Measurements from ENCODE around the gene CCL26. TPM values are rescaled to one million over a fixed set of nuclear protein-coding genes. Genes with fewer than 3 reads are reported as not detected.
"Not testable (repeated sequence)": the region's sequence is repeated elsewhere in the genome, so short reads cannot be mapped to it uniquely, and the experiment has no call there.

Gene CCL26
- polyA plus RNA-seq, 1 donor: 1.00 TPM

- DNase-seq (ENCODE audit: low read depth): peak; percentile 86
These were observed 32.8 kb downstream of the CCL26 start for GRCh38 chr7:75738975-75739795.

DNA sequence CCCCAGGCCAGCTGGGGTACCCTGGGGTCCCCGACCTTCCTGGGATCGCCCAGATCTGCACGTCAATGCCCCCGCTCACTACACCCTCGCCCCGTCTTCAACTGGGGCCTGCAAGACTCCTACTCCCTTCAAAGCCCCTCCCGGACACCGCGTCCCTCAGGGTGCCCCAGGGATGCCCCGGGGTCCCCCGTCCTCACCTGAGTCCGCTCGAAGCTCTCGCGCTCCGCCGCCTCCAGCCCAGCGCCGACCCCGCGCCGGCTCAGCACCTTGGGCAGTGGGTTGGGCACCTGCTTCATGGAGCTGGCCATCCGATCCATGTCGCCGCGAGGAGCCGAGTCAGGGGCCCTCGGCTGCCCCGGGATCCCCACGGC lies 33.4 kb downstream of the CCL26 start, which contains the start of gene HIP1:
HIP1 (minus strand) TSS at position 338 of the 371 bp plus-strand sequence; CDS start at position 317, 21 bp downstream.
- no peak for DNase-seq (ENCODE audit: low read depth)

DNA sequence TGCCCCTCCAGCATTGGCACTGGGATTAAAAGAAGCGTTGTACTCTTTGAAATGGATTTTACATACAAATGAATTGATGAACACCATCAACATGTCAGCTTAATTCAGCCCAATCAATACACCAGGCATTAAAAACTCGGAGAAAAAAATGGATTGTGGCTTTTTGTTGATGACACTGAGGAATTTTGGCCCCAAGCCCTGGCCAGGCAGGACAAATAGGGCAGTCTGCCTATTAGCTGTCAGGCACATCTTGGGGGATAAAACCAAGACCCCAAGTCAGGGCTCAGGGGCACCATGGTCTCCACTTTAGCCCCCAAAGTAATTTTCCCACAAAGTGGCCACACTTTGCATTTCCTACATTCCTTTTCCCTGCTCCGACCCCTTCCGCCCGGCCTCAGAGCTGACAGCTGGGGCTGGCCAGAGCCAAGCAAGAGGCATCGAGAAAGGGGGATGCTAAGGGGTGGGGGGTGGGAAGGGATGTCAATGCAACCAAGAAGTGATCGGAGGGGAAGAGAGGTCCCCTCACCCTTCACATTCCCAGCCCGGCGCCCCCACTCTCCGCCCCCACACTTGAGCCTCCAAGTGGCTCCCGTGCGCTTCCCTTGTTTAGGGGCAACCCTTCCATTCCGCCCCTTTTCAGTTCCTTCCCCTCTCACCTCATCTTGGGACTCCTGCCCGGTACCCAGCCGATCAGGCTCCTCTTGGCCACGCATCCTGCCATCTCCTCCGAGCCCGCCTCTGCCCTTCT lies 34.0 kb downstream of the CCL26 start:
- DNase-seq (ENCODE audit: low read depth): no peak

GRCh38 chr7:75735581-75736350 lies 36.2 kb downstream of the CCL26 start:
- DNase-seq (ENCODE audit: low read depth): no peak

- DNase-seq (ENCODE audit: low read depth): no peak
These were observed 37.2 kb downstream of the CCL26 start for GRCh38 chr7:75734586-75735458.

DNA sequence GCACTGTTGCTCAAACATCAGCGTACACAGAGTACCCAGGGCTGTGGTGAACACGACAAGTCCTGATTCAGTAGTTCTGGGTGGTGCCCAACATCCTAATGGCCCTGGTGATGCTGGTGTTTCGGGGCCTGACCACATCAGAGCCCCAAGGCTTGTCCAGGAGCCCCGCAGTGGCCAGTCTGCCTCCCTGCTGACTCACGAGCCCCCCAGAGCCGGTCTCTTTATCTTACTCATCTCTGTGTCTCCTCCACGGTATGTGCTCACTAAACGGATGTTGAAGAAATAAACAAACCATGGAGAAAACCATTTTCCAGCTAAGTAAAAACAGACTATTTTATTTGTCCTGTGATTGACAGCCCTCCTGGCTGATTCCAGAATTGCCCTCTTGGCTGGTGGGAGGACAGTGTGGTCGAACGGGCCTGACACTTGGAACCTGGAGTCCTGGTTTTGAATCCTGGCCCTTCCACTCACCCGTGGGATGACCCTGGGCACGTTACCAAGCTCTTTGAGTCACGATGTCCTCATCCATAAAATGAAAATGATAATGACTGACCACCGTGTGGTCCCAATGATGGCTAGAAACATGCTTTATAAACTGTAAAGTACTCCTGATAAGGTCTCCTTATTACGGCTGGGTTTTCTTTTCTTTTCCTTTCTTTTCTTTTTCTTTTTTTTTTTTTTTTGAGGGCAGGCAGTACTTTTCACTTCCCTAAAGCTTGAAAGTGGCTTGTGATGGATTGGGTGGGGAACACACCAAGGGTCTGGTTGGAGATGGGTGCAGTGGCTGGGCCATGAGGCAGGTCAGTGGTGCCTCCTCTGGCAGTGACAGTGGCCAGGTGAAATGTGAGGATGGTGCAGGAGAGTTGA lies 39.0 kb downstream of the CCL26 start:
- no peak for DNase-seq (ENCODE audit: low read depth)

GRCh38 chr7:75732016-75732521 lies 39.9 kb downstream of the CCL26 start:
- no peak for DNase-seq (ENCODE audit: low read depth)

DNA sequence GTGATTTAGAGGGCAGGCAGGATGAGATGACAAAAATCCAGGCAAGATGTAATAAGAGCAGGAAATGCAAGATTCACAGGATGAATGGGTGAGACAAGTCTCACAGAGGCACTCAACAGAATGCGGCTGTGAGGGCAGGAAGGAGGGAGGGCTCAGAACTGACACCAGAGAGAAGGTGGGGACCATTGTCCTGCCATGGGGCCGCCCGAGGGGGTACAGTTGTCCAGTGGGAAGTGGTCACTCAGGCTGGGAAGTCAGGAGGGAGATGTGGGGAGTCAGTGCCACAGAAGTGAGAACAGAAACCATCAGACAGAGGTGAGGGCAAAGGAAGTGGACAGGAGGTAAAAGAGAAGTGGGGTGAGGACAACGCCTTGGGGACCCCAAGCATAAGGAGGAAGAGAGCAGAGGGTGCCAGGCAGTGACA lies 42.1 kb downstream of the CCL26 start:
- no peak for DNase-seq (ENCODE audit: low read depth)

DNA sequence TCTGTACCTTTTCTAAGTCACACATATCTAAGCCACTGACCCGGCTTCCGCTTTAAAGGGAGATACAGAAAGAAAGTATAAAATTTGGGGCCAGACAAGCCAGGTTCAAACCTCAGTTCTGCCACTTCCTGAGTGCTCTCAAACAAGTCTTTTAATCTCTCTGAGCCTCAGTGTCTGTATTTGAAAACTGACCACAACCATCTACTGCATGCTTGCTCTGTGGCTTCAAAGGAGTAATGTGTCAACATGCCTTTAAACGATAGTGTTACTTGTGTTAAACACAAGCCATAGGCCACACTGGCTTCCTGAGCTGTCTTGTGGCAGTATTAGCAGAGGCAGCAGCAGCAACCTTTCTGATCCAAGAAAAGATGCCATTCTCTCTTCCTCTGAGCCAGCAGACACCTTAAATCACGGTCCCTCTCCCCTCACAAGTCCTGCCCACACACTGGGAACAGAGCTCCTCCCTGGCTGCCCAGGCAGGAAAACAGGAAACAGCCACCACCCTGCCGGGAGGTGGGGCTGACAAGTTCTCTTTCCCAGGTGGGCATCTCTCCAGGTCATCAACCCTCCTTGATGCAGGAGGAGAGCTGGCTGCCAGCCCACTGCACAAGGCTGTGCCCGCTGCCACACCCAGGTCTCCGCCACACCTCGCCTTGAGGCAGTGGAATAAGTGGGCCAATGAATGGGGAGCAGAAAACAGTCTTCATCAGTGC lies 44.0 kb downstream of the CCL26 start:
- DNase-seq (ENCODE audit: low read depth): no peak

GRCh38 chr7:75727351-75727750 lies 44.7 kb downstream of the CCL26 start:
- not testable (repeated sequence) for DNase-seq (ENCODE audit: low read depth)

GRCh38 chr7:75725306-75725705 lies 46.7 kb downstream of the CCL26 start:
- DNase-seq (ENCODE audit: low read depth): no peak

- DNase-seq (ENCODE audit: low read depth): no peak
These were observed 48.6 kb downstream of the CCL26 start for GRCh38 chr7:75723444-75723843.

- DNase-seq (ENCODE audit: low read depth): no peak
These were observed 49.6 kb downstream of the CCL26 start for GRCh38 chr7:75722373-75722772.

DNA sequence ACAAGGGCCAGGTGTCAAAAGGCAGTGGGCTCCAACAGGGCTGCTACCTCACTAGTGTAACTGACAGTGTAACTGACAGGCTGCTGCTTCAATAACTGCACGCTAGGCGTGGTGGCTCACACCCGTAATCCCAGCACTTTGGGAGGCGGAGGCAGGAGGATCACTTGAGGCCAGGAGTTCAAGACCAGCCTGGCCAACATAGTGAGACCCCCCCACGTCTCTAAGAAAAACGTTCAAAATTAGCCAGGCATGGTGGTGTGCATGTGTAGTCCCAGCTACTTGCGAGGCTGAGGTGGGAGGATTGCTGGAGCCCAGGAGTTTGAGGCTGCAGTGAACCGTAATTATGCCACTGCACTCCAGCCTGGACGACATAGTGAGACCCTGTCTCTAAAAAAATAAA lies 50.1 kb downstream of the CCL26 start:
- not testable (repeated sequence) for DNase-seq (ENCODE audit: low read depth)

- no peak for DNase-seq (ENCODE audit: low read depth)
These were observed 50.6 kb downstream of the CCL26 start for GRCh38 chr7:75721426-75721825.

GRCh38 chr7:75719626-75720025 lies 52.4 kb downstream of the CCL26 start:
- no peak for DNase-seq (ENCODE audit: low read depth)
